NCI-H187 treated with DMSO at 0.1 percent for 48 hours (cell line): ENCODE data around the gene PERM1.
"Not testable (repeated sequence)": the region's sequence is repeated elsewhere in the genome, so short reads cannot be mapped to it uniquely, and the experiment has no call there.

ENCODE experiments used
- DNase-seq: peaks from one replicate; lab custom pipeline; 2025; lab: John Stamatoyannopoulos, UW

Gene PERM1

DNA sequence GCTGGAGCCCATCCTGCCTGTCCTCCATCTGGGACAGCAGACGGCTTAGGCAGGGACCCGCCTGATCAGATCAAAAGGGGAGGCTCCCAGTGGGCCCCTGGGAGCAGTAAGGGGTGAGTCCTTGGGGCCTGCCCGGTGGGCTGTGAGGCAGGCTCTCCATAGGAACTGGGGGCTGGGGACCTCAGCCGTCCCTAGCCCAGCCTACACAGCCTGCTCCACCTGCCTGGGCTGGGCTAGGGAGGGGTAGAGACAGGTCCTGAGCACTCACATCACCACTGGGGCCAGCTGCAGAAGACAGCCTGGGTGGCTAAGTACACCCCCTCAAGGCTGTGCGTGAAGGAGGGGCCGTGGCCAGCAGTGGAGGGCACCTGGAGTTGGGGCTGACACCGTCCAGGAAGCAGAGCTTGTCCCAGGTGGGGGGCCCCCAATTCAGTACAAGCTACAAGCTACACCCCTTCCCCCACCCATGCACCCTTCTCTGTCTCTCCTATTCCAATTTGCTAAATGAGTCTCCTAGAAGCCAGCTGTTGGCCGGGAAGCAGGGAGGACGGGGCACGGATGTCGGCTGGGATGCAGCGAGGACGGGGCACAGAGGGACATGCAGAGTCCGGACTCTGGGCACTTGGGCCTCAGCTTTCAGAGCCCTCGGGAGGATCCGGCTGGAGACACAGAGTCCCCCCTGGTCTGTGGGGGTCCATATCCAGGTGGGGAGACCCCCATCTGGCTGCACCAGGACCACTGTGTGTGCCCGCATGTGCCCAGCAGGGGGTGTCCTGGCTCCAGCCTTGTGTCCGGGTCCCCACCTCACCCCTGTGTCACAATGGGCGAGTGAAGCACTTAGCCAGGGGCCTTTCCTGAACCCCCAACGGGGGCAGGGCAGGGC lies 33.1 kb upstream of the PERM1 start:
- no peak for DNase-seq

DNA sequence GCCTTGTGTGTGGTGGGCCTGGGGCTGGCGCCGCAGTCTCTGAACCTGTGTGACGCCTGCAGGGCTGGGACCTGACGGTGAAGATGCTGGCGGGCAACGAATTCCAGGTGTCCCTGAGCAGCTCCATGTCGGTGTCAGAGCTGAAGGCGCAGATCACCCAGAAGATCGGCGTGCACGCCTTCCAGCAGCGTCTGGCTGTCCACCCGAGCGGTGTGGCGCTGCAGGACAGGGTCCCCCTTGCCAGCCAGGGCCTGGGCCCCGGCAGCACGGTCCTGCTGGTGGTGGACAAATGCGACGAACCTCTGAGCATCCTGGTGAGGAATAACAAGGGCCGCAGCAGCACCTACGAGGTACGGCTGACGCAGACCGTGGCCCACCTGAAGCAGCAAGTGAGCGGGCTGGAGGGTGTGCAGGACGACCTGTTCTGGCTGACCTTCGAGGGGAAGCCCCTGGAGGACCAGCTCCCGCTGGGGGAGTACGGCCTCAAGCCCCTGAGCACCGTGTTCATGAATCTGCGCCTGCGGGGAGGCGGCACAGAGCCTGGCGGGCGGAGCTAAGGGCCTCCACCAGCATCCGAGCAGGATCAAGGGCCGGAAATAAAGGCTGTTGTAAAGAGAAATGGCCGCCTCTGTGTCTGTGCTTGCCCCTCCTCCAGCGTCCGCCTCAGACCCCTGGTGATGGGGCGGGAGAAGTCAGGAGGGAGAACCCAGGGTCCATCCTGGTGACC lies 32.2 kb upstream of the PERM1 start:
- DNase-seq = no peak

DNA sequence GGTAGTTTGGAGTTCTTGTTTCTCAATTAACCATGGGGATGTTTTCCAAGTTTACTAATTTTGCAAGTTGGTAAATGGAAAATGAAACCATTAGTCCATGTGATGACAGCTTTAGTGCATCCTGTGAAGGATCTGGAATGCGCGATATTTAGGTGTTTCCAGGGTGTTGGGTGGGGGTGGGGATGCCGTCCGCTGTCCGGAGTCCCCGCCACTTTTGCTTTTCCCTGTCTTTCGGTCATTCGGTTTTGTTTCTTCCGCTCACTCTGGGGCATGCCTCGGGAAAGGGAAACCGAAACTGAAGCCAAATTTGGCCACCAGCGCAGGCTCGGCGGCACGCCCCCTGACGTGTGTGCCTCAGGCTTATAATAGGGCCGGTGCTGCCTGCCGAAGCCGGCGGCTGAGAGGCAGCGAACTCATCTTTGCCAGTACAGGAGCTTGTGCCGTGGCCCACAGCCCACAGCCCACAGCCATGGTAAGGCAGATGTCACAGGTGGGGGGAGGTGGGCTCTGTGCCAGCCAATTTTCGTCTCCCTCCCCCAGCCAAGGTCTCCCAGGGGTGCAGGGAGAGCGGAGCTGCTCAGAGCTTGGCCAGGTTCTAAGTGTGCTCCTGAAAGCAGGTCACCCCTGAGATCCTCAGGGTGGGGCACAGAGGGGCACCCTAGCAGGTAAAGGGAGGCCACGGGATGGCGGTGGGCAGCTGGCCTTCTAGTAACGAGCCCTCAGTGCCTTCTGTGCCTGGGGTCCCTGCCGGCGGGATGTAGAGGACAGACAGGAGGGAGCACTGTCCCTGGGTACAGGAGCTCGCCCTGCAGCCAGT lies 31.4 kb upstream of the PERM1 start, which contains the start of gene ISG15:
Gene ISG15 (plus strand): TSS at position 393 of the 817 bp plus-strand sequence. CDS start 77 bp downstream, at position 470.
- DNase-seq = no peak

DNA sequence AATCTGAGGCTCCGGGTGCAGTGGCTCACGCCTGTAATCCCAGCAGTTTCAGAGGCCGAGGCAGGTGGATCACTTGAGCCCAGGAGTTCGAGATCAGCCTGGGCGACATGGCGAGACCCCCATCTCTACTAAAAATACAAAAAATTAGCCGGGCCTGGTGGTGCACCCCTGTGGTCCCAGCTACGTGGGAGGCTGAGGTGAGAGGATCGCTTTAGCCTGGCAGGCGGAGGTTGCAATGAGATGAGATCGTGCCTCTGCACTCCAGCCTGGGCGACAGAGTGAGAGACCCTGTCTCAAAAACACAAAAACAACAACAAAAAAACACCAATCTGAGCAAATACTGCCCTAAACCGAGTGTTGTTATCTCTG lies 30.8 kb upstream of the PERM1 start:
- not testable (repeated sequence) for DNase-seq

DNA sequence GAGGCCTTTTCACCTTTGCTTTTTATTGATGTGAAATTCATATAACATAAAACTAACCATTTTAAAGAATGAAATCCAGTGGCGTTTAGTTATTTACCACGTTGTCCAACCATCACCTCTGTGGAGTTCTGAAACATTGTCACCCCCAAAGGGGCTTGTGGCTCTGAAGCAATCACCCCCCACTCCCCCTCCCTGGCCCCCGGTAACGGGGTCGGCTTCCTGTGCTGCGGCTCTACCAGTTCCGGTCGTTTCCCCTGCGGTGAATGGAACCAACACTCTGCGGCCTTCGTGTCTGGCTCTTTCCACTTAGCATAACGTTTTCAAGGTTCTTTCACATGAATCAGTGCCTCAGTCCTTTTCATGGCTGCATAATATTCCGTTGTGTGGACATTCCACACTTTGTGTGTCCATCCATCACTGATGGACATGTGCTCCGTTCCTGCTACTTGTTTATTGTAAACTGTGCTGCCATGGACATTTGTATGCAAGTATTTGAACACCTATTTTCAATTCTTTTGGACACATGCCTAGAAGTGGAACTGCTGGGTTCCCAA lies 29.6 kb upstream of the PERM1 start:
- no peak for DNase-seq

DNA sequence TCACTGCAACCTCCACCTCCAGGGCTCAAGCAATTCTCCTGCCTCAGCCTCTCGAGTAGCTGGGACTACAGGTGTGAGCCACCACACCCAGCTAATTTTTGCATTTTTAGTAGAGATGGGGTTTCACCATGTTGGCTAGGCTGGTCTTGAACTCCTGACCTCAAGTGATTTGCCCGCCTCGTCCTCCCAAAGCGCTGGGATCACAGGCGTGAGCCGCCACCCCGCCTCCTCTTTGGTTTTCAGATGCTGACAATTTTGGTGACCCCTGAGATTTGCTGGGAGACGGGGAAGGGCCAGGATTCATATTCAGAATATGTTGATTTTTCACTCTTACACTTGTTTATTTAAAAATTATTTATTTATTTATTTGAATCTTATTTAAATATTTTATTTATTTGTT lies 28.2 kb upstream of the PERM1 start:
- not testable (repeated sequence) for DNase-seq

DNA sequence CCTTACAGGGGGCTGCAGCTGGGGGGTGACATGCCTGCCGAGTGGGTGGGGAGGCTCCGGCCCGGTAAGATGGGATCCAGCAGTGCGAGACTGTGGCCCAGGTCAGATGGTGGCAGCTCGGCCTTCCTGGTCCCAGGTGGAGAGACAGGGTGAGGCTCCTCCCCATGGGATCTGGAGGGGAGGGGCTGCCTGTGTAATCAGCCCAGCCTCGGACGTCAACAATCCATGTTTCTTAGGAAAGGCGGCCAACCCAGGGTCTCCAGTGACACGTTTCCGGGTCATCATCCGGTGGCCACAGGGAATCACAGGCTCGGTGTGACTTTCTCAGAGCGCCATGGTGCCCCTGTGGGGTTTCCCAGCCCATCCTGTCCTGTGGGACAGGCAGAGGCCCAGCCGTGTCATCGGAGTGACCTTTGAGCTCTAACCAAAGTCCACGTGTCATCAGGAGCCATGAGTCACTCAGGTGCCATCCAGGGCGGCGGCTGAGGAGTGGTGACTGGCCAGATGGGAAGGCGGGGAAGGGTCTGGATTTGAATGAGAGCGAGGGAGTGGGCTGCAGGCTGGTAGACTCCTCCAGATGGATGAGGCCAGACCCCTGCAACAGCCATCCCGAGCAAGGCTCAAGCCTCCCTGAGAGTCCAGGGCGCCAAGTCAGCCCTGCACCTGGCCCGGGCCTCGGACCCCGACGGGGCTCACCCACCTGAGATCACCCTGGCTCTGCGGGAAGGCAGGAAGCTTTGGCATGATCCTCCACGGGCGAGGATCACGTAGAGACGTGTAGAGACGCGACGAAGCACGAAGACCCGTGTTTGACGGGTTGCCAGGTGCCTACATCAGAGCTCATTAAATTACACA lies 24.6 kb upstream of the PERM1 start:
- no peak for DNase-seq

DNA sequence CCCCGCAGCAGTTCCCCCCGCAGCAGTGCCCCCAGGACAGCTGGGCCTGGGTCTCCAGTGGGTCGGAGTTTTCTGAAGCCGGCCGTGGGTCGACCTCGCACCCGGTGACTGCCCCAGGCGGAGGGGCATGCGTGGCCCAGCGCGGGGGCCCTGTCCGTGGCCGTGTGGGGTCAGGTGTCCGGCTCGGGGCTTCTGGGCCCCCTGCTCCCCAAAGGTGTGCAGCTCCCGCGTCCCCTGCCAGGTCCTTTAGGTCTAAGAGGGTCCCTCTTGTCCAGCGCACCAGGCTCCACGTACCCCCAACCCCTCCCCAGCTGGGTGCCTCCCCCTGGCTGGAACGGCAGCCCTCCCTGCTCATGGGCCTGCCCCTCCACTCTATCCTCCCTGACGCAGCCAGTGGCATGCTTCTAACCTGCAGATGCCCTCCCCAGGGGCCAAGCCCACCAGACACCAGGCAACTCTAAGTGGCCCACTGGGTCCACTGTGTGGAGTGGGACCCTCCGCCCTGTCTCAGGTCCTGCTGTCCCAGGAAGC lies 23.9 kb upstream of the PERM1 start:
- no peak for DNase-seq

DNA sequence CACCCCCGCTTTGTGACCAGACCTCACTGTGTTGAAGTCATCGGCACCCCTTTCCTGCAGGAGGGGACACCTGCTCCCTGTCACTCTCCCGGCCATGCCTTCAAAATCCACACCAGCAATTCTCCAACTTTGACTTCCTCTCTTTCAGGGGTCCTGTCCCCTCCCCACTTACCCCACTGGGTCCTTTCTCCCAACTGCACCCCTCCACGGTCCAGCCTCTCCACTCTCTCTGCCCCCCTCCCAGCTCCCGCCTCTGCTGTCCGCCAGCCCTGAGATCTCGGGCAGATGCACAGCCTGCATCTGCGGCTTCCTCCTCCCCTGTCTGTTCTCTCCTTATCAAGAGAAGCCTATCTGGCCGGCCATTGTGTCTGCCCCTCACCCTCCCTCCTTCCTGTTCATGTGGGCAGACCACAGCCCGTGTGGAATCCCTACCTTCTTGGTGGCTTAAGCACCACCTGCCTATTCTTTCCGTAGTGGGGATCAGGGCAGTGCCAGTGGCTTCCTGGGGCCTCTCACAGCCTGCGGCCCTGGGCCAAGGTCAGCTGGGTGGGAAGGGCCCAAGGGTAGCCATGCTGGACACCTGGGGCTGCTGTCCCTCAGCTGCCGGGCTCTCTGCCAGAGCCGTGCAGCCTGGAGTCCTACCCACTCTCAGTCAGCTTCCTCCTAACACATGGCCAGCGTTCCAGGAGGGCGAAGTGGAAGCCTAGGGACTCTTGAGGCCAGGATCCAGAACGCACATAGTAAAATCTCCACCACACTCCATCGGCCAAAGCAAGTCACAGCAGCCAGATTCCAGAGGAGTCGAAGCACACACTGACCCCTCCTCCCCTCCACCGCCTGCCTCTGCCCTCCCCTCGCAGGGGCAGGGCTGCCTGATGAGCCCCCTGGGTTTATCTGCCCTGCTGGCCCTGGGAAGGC lies 23.1 kb upstream of the PERM1 start:
- no peak for DNase-seq

DNA sequence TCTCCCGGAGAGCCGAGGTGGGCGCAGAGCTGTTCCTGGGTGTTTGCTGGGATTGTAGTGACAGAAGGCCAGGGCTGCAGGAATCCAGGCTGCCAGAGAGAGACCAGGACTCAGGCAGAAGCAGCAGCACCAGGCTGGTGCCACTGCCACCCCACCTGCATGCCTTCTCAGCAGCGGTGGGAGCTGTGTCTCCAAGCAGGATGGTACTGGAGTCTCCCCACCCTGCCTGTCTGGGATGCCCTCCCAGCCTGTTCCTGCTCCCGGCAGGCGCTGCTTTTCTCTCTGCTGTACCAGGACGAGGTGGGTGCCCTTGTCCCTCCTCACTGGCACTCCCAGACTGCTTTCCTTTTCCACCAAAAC lies 22.5 kb upstream of the PERM1 start:
- no peak for DNase-seq

DNA sequence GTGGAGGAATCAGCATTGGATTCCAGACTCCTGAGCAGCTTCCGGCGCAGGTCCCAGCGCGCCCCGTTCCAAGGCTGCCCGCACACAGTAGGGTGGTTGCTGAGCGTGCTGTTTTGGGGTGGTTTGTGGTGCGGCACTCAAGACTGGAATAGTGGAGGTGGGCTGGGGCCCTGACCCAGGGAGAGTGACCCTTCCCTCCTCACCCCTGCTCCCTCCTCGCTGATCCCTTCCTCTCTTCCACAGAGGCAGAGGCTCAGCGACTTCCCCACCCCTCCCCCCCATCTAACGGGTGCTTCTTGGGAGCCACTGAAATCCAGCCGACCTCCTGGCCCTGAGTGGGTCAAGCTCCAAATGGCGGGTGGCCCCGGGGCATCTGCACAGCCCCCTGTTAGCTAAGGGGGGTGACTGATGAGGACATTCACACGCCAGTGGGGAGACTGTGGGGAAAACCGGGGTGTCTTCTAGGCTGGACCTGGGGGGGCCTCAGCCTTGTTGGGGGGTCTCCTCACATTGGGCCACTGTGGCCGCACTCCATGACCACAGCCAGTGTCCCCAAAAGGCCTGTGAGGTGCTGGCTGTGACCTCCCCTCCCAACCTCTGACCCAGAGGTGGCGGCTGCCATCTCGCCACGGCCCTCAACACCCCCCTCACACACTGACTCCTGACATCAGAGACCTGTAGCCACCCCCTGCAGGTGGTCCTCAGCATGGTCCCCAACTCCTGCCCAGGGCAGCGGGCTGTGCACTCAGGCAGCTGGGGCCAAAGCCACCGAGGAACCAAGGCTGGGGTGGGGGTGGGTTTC lies 21.9 kb upstream of the PERM1 start:
- no peak for DNase-seq

DNA sequence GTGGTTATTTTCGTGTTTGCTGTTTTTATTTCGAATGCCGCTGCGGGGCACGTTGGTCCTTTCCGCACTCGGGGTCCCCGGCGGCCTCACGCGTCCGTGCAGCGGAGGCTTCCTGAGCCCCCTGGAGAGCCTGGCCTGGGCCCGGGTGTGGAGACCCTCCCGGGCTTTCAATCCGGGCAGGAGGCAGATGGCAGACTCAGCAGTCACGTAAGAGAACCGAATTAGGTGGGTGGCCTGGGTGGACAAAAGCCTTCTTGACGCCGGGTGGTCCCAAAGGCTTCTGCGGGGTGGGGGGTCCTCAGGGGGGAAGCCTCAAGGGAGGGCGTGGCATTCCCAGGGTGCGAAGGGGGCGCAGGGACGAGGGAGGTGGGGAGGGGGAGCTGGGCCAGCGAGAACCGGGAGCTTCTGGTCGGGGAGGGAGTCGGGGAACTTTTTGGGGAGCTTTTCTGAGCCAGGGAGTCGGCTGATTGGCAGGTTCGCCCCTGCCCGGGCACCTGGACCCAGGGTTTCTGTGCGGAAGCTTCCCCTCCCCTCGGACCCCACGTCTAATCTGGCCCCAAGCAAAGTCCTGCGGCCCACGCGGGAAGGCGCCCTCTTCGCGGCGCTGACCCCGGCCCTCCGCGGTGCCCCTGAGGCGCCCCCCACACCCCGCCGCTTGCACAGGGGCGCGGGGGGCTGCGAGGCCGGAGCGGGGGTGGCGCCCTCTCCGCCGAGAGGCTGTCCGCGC lies 19.3 kb upstream of the PERM1 start:
- no peak for DNase-seq

DNA sequence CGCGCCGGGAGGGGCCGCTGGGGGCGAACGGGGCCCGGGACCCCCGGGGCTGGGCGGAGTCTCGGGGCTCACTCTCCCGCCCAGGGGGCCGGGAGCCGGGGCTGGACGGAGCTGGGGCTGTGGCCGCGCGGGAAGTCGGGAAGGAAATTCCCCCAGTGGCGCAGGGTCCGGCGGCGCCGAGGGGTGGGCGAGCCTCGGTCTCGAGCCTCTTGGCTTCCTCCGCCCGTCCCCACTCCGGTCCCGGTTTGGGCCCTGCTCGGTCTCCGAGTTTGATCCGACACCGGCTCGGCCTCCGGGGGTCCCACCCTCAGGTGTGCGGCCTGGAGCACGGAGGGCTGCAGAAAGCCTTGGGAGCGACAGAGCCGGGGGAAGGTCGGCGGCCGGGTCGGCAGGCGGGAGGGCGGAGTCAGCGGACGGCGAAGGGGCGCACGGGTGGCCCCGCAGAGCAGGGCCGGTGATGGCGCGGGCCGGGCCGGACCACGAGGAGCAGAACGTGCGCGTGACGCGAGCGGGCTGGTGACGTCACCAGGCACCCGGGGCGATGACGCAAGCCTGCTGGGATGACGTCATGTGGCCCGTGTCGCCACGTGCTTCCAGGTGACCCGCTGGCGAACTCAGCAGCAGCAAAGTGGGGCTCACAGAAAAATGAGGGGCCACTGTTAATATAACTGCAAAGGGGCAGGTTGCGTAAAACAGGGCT lies 18.6 kb upstream of the PERM1 start:
- DNase-seq = no peak

DNA sequence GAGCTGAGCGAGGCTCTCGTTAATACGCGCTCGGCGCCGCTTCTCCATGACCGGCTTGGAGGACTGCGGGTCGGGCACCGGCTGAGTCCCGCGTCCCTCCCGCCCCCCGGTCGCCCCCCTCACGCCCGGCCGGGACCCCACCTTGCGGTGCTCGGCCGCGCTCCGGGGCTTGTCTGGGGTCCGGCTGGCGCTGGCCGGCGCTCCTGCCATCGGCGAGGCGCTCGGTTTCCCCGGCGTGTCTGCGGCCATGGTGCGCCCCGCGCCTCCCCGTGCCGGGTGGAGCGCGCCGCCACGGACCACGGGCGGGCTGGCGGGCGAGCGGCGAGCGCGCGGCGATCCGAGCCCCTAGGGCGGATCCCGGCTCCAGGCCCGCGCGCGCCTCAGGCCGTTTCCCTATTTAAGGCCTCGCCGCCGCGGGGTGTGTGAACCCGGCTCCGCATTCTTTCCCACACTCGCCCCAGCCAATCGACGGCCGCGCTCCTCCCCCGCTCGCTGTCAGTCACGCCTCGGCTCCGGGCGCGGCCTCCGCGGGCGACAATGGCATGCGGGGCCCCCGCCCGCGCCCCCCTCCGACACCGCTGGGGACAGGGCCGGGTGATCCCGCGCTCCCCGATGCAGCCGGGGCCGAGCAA lies 17.9 kb upstream of the PERM1 start, which contains the start of gene HES4:
Gene HES4 (minus strand): TSS at position 373 of the 632 bp plus-strand sequence. CDS start 124 bp downstream, at position 249.
- no peak for DNase-seq

DNA sequence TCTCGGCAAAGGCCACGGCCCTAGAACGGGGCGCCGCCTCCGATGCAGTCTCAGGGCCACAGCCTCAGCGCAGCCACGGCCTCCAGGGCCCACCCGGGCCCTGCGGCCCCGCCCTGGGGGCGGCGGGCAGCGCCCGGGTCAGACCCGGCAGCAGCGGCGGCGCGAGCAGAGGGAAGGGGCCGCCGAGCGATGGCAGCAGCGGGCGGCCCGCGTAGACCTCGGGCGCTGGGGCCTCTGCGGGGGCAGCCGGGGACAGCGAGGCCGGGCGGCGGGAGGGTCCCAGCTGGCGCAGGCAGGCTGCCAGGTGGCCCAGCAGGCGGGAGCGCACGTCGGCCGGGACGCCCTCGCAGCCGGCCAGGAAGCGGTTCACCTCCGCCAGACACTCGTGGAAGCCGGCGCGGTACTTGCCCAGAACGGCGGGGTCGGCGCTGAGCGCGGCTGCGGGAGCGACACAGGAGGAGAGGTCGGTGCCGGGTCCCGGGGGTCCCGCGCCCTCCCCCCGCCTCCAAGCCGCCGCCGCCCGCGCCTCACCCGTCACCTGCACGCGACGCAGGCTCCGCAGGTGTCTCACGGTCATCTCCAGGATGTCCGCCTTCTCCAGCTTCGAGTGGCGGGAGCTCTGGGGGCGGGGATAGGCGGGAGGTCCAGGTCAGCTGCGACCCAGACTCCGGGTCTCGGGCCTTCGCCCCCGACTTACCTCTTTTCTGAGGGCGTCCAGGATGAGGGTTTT lies 17.3 kb upstream of the PERM1 start:
- DNase-seq = no peak

DNA sequence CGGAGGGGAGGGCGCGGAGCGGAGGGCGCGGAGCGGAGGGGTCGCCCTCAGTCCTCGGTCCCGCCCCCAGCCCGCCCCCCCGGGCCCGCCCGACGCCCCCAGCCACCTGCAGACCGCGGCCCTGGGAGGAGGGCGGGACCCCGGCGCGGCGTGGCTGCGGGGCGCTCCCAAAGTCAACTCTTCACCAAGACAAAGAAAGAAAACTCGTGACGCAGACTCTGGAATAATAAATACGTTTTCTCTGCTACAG lies 16.8 kb upstream of the PERM1 start:
- DNase-seq = no peak
